Stimulated activated CD4-positive, alpha-beta T cell treated with anti-CD3 and anti-CD28 coated beads, Interleukin-1b, Interleukin-23, amount 100 ng/mL, for 4 hours (primary cell): ENCODE measurements around the gene GSTM2.

Experiments used
- DNase-seq, 2 donors: peaks; one replicate each; pipeline ENCODE4 v3.0.0-alpha.2; 2020; ENCODE audit warnings: low read depth in 2 of 2

Gene GSTM2

DNA sequence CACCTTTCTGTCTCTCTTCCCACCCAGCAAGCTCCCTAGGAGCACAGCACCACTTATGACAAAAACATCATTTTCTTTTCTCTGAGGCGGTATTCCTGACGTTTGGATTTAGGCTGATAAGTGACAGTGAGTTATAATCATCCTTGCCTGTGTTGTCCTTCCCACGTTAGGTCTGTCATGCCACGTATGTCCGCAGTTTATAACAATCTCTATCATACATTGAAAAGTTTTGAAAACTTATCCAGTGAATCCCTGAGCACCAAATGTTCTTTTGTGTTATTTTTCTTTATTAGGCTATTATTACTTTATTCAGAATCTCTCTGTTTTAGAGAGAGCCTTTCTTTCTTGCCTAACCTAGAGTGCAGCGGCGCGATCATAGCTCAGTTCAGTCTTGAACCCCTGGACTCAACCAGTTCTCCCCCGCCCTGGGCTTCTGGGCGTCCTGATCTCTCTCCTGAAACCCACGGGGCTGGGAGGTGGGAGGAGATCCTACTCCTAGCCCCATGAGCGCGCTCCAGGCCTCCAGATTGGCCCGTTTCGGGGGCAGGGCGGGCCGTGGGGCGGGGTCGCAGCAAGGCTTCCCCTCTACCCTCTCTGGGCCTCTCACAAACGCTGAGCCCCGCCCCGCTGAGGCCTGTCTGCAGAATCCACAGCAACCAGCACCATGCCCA is at the start of gene GSTM2:
Gene GSTM2 (plus strand): TSS at position 606 of the 671 bp plus-strand sequence. CDS start 59 bp downstream, at position 665.
- DNase-seq, result peak; percentile 58 to 81

DNA sequence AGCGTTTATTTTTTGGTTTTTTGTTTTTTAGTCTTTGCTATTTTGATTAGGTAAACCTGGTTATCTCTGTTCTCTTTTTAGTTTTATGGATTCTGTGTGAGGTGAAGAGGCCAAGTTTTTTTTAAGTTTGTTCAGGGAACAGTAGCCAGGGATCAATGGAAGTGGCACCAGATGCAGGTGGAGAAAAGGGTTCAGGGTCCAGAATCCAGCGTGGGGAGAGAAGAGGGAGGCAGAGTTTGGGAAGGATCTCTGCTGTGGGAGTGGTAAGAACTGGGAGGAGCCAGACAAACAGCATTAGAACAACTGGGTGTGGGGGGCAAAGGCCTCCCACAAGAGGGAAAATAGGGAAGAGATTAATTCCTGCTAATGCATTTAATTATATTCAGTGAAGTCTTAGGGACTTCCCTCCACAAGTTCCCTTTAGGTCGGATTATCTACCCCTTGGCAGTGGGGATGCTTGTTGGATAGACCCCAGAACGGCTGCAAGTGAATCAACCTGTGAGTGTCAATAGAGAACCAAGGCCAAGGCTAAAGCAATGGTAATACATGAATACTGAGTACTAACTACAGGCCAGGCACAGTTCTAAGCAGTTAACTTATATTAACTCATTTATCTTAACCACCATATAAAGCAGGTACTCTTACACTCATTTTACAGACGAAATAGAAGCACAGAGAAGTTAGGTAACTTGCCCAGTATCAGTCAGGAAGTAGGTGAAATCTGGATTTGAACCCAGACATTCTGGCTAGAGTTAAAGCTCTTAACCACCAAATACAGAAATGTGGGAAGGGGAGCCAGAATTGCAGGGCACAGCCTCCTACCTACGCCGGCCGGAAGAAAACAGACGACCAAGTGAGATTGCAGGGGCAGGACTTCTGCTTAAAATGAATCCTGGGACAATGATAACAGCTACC is 48.9 kb upstream of the GSTM2 start:
- DNase-seq, result no peak

DNA sequence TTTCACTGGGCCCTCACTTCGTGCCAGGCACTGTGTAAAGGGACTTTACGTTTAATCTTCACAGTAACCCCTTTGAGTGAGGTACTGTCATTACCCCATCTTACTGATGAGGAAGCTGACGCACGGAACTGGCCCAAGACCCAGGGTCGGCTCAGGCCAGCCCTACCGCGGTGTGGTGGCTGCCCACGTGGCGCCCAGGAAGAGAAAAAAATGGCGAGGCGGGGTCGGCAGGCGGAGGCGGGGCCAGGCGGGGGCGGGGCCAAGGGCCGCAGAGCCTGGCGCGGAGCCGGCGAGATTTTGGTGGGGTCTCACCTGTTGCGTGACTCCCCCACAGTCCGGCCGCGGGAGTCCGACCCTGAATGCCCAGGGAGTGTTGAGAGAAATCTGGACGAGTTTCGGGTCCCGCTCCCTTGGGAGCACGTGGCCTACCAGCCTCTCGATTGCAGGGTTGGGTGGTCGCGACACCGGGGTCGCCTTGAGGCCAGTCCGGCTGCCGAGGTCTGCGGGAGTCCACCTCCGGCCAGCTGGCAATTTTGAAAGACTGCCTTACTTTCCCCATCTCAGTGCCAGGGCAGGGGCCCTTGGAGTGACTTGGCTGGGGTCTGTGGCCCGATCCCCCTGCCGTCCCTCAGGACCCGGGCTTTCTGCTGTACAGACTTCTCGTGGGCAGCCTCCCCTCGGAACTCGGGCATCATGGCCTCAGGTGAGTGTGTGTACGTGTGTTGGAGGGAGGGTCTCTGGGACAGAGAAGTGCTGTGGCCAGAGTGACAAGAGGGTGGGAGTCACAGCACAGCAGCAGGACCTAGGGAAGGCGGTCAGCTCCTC is 48.1 kb upstream of the GSTM2 start, which contains the start of the genes AMPD2 and GNAT2:
Gene AMPD2 (plus strand): TSS at position 262 of the 825 bp plus-strand sequence. CDS start 1,339 bp downstream, outside the sequence.
Gene GNAT2 (minus strand): TSS at position 41 of the 825 bp plus-strand sequence. CDS start 6,746 bp downstream, outside the sequence.
- DNase-seq, result peak; percentile 66 to 70

DNA sequence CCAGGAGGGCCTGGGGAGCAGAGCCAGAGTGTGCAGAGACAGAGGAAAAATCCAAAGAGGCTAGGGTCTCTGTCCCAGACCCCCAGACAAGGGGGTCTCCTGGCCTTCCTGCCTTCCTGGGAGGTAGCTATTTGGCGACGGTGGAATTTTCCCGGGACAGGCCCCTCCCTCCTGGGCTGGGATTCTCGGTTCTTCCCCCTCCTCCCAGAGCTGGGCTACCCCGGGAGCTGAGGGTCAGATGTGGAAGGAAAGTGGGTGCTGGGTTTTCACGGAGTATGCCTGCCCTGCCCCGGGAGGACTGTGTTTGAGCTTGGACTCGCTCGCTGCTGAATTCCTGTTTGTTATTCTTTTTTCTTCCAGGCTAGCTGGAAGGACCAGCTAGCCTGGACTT is 47.5 kb upstream of the GSTM2 start:
- DNase-seq, result no peak

DNA sequence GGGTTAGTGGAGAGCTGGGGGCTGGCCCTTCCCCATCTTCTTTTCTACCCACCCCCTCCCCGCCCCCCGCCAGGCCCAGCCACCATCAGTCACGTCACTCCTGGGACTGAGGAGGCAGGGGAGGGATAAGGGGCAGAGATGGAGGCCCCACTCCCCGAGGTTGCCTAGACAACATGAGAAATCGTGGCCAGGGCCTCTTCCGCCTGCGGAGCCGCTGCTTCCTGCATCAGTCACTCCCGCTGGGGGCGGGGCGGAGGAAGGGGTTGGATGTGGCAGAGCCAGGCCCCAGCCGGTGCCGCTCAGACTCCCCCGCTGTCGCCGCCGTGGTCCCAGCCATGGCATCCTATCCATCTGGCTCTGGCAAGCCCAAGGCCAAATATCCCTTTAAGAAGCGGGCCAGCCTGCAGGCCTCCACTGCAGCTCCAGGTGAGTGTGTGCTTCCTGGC is 47.0 kb upstream of the GSTM2 start:
- peak; percentile 92 to 98 for DNase-seq

DNA sequence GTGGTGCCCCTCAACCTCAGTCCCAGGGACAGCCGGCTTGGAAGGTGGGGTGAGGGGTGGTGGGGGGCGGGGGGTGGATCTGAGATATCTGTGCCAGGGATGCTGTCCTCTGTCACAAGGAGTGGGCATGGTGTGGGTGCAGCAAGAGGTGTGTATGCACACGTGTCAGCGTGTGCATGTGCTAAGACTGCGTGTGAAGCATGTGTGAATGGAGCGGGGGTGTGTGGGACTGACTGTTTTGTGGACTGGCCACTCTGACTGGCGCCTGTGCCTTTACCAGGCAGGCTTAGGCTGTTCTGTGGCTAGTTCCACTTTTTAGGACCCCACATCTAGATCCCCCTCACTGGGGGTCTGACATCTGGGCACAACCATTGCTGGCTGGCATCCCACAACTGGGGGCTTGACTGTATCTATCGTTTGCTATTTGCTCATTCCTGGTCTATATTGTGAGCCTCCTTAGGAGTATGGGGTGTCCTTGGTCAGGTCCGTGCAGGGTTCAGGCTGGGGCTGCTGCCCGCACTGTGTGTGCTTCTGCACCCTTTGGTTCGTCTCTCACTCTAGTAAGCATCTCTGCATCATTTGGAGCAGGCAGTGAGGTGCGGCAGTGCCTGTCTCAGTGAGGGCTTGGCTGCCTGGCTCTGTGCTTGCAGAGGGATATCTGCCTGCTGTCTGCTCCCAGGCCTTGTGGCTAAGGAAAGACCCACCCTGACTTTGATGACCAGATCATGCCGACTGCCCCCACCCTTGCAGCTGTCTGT is 46.3 kb upstream of the GSTM2 start:
- DNase-seq, result no peak

DNA sequence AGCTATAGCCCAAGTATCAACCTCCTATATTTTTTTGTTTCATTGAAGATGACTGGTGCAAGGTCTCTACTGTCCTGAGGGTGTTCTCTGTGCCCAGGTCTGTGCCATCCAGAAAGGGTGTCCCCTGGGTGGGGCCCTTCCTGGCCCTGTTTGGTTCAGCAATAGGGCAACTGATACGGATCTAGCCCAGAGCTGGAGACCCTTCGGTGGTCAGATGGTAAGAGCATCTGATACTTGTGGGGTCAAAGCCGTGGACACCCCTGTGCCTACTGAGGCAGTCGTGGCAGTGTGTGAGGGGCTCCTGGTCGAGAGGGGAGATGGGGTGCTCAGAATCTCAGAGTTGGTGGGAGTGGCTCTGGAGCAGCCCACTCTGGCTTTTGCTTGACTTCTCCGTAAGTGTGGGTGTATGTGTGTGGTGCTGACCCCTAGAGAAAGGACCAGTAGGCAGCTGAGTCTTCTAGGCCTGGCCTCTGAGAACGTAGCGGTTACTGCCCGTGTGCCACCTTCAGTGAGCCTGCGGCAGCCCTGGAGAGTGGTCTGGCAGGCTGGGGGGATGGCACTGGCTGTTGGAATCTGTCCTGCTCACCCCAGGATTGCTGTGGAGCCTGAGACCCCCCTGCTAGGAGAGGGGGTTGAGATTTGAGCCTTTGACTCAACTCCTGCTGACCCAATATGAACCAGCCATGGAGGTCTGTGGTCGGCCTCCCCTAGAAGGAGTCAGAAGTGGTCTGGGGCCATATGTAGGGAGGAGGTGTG is 45.5 kb upstream of the GSTM2 start:
- no peak for DNase-seq

DNA sequence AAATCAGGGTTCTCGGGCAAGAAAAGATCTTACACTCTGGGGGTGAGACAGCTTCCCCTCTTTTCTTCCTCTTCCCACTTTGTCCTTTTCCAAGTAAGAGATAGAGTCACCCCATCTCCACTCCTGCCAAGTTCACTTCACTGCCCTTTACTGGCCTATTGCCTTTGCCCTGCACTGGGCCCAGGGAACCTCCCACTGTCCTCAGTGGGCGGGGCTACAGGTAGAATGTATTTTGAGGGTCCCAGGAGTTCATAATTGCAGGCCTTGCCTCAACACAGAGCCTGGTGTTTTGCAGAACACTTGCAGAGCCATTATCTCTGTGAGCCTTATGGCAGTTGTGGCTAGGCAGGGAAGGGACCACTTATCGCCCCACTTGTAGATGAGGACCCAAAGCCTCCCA is 45.0 kb upstream of the GSTM2 start:
- DNase-seq, result no peak

DNA sequence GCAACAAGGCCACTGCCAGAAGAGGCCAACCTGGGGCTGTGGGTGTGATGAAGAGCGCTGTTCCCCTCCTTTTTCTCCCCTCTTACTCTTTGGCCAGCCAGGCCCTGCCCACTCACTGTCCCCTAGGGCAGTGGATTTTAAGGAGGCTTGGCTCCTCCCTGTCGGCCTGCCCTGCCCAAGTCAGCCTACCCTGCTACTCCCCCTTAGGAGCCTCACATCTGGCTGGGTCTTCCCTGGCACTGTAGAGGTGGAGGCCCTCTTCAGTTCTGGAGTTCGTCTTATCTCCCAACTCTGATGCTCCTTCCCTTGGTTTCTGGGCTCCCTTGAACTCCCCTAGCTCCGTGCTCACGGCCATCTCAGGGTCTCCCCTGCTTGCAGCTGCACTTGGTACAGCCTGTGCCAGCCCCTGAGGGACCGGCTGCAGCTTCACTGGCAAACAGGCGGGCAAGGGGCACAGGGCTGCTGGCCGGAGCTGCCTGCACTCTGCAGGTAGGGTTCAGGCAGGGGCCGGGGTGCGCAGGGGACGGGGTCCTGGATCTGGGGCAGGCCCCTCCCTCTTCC is 44.2 kb upstream of the GSTM2 start:
- DNase-seq, result no peak

DNA sequence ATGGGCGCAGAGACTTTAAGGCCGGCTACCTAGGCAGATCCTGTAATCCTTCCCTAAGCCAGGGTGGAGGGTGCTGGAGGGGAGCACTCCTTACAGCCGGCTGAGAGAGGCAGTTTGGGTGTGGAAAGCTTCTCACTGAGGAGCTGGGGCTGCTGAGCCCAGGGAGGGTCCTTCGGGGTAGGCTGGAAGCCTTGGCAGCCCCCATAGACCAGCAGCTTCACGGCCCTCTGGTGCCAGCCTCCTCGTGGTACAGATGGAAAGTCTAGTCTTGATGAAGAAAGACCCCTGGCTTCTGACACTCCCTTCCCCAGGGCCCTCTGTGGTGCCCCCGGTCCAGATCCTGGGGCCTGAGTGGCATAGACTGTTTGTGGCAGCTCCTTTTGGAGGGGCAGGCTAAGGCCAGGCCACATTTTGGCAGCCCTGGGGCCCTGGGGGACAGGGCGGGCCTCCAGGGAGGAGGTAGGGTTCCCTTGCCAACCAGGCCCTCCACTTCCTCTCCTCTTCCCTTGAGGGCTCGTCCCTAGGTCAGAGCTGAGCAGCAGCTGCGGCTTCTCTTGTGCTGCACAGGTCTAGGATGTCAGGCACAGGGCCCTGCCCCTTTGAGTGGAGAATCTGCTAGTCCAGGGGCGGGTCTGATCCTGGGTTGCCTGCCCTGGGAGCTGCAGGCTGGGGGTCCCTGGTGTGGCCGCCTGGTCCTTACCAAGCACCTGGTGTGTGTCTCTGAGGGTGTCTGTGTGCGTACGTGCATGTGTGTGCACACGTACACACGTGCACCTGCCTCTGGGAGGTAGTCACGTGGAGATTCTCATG is 43.5 kb upstream of the GSTM2 start:
- no peak for DNase-seq

DNA sequence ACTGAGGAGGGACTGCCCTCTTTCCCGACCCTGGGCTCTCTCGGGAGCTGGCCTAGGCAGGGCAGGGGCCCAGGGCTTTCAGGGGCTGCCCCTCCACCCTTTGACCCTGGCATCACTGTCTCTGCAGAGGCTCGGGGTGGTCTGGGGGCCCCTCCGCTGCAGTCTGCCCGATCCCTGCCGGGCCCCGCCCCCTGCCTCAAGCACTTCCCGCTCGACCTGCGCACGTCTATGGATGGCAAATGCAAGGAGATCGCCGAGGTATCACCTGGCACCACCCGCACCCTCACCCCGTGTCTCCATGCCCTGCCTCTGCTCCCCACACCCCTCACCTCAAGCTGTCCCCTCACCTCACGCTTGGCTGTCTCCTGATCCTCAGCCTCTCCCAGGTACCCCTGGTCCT is 42.7 kb upstream of the GSTM2 start:
- DNase-seq, result no peak

DNA sequence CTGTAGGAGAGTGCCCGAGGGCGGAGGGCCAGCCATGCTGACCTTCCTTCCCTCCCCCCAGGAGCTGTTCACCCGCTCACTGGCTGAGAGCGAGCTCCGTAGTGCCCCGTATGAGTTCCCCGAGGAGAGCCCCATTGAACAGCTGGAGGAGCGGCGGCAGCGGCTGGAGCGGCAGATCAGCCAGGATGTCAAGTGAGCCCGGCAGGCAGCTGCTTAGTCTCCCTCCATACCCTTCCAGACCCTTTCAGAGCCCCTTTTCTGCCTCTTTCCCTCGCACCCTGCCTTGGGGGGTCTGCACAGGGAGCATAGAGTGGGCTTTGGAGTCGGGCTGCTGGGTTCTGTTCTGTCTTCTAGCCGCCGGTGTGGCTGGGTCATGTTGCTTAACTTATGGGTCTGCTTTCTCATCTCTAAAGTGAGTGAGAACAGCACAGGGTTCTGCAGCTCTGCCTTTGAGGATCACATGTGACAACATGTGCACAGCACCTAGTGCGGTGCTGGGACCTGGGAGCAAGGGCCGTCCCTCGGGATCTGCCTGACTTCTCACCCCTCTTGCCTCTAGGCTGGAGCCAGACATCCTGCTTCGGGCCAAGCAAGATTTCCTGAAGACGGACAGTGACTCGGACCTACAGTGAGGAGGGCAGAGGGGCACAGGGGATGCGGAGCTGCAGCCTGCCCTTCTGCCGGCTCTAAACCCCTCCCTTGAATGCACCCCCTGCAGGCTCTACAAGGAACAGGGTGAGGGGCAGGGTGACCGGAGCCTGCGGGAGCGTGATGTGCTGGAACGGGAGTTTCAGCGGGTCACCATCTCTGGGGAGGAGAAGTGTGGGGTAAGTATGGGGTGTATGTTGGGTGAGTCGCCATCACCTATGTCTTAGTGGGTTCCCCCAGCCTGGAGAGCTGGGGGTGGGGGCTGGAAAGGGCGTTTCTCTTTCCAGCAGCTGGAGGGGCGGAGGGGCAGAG is 42.0 kb upstream of the GSTM2 start:
- DNase-seq, result no peak

DNA sequence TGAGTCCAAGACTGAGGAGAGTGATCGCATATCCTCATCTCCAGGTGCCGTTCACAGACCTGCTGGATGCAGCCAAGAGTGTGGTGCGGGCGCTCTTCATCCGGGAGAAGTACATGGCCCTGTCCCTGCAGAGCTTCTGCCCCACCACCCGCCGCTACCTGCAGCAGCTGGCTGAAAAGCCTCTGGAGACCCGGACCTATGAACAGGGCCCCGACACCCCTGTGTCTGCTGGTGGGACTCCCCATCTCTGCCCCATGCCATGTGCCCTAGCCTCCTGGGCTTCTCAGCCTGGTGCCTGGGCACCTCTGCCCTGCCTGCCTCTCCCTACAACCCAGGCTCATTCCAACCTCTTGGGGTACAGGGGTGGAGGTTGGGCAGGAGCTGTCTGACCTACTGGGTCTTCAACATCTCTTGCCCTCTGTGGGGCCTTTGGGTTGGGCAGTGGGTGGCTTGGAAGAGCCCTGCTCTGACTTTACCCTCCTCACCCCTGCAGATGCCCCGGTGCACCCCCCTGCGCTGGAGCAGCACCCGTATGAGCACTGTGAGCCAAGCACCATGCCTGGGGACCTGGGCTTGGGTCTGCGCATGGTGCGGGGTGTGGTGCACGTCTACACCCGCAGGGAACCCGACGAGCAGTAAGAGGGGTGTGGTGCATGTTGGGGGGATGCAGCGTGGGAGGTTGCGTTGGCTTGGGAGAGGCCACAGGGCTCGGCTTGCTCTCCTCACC is 41.0 kb upstream of the GSTM2 start:
- no peak for DNase-seq

DNA sequence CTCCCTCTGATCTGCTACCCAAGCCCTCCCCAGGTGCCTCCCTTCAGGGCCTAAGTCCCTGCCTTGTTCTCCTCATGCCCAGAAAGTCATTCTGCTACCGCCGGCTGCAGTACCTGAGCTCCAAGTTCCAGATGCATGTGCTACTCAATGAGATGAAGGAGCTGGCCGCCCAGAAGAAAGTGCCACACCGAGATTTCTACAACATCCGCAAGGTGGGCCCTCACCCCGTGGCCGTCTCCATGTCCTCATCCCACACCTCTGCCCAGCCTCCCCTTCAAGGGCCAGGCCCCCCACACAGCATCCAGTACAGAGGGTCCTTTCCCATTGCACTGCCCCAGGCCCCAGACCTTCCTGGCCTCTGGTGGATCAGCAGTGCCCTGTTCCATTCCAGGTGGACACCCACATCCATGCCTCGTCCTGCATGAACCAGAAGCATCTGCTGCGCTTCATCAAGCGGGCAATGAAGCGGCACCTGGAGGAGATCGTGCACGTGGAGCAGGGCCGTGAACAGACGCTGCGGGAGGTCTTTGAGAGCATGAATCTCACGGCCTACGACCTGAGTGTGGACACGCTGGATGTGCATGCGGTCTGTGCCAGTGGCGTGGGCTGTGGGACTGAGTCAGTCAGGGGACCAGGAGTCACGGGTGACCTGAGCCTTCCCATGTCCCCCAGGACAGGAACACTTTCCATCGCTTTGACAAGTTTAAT is 40.0 kb upstream of the GSTM2 start:
- no peak for DNase-seq

DNA sequence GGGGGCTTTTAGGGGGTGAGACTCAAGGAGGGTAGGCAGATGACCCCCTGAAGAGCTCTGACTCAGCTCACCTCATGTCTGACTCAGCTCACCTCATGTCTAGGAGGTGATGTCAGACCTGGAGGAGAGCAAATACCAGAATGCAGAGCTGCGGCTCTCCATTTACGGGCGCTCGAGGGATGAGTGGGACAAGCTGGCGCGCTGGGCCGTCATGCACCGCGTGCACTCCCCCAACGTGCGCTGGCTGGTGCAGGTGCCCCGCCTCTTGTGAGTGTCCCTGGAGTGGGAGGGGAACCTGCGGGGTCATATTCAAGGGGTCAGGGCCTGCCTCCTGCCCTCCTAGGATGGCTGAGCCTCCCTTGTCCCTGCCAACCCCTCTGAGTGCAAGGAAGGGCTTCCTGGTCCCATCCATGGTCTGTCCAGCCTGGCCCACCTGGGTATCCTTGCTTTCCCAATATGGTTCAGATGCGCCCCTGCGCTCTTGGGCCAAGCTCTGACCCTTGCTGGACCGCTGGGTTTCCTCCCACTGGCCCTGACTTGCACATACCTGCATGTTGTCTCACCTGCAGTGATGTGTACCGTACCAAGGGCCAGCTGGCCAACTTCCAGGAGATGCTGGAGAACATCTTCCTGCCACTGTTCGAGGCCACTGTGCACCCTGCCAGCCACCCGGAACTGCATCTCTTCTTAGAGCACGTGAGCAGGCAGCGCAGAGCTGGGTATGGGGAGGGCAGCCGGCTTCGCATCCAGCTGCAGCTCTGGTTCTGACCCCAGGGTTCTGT is 39.1 kb upstream of the GSTM2 start:
- DNase-seq, result no peak
